ENCODE measurements around the gene C17orf50.
A peak's percentile ranks its signal among the peaks of the same experiment; 100 is the strongest.

The C17orf50 gene

DNA sequence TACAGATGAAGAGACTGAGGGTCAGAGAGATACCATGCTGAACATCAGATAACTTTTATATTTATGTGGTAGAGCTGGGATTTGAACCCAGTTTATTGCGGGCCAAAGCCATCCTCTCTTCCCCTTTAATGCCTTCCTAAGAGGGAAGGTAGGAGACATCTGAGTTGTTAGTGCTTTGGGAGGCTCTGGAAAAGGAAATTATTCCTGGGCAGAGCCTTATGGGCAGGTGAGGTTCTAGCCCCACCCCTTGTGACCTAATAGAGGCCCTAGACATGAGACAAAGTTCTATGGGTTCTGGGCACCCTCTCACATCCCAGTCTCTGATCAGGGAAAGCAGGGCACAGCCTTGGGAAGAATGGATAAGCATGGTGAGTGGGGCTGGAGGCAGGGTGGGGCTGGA is at the start of gene C17orf50:
C17orf50 (plus strand) TSS at position 301 of the 400 bp plus-strand sequence; CDS start at position 356, 55 bp downstream.
- no peak for DNase-seq (ENCODE audit: low spot score)

- no peak for DNase-seq (ENCODE audit: low spot score)
These were observed 49.7 kb upstream of the C17orf50 start for GRCh38 chr17:35710950-35711349.

DNA sequence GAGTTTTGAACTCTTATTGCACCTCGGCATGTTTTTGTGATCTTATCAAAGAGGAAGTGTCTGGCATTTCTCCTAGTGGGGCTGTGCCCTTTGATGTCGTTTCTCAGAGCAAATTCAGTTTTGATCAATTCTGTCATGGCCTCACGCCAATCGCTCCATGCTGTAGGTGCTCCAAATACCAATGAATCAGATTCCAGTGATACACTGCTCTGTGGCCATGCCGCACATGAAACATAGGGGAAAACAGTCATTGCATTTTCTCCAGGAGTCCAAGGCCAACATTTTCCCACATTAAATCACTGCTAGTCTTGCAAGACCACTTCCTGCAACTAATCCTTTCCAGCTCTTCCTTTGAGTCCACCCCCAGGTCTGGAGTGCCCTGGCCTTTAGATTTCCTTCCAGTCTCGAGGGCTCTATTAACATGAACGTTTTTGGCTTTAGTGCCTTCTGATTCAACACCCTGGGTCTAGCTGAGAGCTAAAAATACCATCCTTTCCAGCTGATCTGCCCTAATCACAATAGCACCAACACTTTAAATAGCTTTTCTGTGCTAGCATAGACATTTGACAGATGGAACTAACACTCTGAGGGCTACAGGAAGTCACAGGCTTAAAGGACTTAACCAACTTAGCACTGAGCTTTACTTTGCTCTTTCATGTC is 47.5 kb upstream of the C17orf50 start:
- DNase-seq (ENCODE audit: low spot score): no peak

- no peak for DNase-seq (ENCODE audit: low spot score)
These were observed 45.7 kb upstream of the C17orf50 start for GRCh38 chr17:35714988-35715387.

DNA sequence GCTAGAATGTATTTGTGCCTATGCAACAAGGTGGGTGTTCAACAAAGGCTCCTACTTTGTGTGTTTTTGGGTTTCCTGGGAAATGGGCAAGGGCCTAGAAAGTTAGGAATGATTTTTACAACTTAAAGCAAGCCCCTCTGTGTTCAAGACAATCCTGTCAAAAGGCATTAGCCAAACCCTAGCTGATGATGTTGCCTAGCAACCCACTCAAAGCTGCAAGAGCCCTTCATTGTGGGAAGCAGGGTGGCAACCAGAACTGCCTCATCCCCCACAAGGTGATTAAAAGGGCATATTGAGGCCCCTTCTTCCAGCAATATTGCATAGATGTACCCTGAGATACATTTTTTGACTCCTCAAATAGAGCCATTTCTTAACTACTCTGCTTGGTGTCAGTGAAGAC is 45.3 kb upstream of the C17orf50 start:
- no peak for DNase-seq (ENCODE audit: low spot score)

DNA sequence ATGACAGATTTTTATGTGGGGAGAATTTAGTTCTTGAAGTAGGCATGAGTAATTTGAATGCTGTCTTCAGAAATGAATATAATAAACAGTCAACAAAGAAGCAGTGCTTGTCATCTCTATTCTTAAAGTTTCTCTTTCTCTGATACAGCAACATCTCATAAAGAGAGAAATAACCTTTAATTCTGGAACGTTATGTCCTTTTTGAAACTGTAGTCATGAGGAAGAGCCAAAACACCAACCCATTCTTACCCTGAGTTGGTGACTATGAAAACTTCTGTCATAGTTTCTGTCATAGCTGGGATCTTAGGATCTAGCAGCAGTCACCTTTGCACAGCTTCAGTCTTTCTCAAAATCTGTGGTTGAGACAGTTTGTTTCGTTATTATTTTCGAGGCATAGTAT is 44.5 kb upstream of the C17orf50 start:
- no peak for DNase-seq (ENCODE audit: low spot score)

- no peak for DNase-seq (ENCODE audit: low spot score)
These were observed 43.7 kb upstream of the C17orf50 start for GRCh38 chr17:35716897-35717465.

DNA sequence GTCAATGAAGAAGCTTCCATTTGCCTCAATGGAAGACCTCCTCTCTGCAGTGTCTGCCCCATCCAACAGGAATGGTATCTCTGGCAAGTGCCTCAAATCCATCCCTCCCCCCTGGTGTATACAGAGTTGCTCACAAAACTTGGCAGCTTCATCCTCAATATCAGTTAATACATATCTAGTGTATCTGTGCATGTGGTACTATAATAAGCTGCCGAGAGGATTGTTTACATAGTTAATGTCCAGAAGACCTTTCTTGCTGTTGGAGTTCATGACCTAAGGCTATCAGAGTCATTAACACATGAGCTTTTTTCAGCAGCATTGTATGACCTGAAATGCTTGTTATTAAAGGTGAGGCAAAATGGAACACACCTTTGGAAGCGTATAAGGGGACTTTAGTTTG is 43.2 kb upstream of the C17orf50 start:
- no peak for DNase-seq (ENCODE audit: low spot score)

- DNase-seq (ENCODE audit: low spot score): no peak
These were observed 37.0 kb upstream of the C17orf50 start for GRCh38 chr17:35723735-35724134.

GRCh38 chr17:35725058-35725457 is 35.6 kb upstream of the C17orf50 start:
- no peak for DNase-seq (ENCODE audit: low spot score)

GRCh38 chr17:35725802-35726126 is 34.9 kb upstream of the C17orf50 start:
- DNase-seq (ENCODE audit: low spot score): no peak

- peak; percentile 13 for DNase-seq (ENCODE audit: low spot score)
These were observed 34.3 kb upstream of the C17orf50 start for GRCh38 chr17:35726127-35726952.

DNA sequence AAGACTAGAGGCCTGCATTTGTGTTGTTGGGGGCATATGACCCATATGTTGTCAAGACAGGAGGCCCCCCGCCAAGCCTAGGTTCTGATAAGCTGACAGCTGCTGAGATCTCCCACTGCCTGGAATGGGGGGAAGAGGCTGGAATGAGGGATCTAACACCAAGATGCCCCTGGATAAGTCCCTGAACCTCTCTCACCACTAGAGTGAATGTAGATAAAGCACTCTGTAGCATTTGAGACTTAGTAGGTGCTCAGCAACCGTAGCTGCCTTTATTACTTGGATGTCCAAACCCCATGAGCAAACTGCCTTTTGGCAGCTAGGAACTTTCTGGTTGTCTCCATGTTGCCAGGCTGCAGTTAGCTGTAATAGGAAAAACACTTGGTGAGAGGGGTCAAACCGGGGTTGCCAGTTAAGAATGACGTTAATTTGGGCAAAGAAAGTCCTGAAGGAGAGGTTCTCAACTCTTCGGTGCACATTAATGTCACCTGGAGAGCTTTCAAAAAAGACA is 33.7 kb upstream of the C17orf50 start:
- no peak for DNase-seq (ENCODE audit: low spot score)

- DNase-seq (ENCODE audit: low spot score): no peak
These were observed 33.1 kb upstream of the C17orf50 start for GRCh38 chr17:35727635-35728034.

DNA sequence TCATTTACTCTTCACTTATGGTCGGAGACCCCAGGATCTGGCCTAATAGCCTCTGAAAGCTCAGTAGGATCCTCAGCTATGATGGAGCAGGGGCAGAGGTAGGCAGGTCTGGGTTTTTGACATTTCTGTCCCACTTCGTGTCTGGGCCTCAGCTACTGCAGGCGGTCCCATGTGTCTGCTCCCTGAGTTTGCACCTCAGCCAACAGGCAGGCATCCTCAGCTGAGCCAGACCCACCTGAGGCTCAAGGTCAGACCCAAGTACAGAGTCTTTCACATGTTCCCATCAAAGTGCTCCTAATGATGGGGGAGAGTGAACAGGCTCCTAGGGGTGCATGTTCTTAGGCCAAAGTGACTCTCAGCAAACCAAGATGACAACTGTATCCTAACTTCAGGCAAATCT is 32.1 kb upstream of the C17orf50 start:
- no peak for DNase-seq (ENCODE audit: low spot score)

- DNase-seq (ENCODE audit: low spot score): no peak
These were observed 31.3 kb upstream of the C17orf50 start for GRCh38 chr17:35729405-35729833.

- DNase-seq (ENCODE audit: low spot score): no peak
These were observed 30.2 kb upstream of the C17orf50 start for GRCh38 chr17:35730400-35731005.

DNA sequence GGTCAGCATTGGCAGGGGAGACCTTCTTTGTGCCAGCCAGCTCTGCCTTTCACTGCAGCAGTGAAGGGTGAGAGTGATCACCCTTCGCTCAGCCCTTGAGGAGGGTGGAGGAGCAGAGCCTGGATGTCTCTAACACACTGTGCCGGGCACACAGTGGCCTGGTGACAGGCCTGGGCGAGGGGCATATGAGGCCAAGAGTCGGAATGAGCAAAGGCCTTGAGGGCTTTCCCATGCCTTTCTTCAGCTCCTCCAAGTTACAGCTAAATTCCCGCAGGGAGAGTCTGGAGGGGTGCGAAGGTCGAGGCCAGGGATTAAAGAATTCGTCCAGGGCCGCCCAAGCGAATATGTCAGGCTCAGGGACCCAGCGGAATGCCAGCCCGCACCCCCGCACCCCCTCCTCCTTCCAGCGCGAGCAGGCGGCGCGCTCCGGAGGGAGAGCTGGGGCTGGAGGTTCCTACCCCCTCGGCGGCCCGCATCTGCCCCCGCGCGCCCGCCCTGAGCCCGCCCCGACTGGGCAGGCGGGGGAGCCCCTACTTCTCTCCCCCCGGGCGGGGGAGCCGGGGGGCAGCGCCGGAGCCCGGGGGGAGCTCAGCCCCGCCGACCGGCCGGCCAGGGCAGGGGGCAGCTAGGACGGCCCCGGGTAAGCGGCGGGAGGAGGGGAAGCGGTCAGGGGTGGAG is 29.3 kb upstream of the C17orf50 start, which contains the start of gene RASL10B:
RASL10B (plus strand) TSS at position 401 of the 678 bp plus-strand sequence. CDS start 3,546 bp downstream, outside the sequence.
- no peak for DNase-seq (ENCODE audit: low spot score)

GRCh38 chr17:35731917-35732805 is 28.5 kb upstream of the C17orf50 start:
- no peak for DNase-seq (ENCODE audit: low spot score)

DNA sequence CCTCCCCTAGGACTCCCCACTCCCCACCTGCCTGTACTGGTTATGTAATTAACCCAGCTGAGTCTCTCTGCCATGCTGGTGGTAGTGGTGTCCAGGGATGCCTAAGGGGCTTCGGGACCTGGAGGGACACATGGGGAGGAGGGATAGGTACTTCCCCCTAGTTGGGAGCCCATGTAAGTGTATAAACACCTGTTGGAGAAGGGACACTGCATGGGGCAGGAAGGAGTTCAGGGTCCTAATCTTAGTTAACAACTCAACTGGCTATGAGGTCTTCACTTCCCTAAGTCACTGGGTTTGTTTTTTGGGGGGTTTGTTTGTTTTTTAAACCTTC is 27.9 kb upstream of the C17orf50 start:
- no peak for DNase-seq (ENCODE audit: low spot score)

DNA sequence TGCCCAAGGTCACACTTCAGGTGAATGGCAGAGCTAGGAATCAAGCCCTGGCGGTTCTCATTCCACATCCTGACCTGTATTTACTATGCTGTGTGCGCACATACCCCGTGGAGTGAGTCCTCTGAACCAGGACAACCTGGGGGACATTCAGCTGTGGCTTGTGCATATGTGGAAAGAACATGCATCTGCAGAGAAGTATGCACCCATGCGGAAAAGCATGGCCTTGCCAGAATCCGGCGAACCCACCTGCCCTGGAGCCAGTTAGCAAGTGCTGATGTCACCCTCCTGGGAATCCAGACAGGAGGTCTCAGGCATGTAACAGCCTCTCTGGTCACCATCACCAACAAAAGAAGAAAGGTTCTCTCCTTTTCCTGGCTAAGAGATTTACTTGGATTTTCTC is 27.3 kb upstream of the C17orf50 start:
- no peak for DNase-seq (ENCODE audit: low spot score)
